Kidney (tissue), 11 donors: ENCODE results near the gene WASHC2C. TPM values are rescaled to one million over a fixed set of nuclear protein-coding genes. Genes with fewer than 3 reads are reported as not detected.
"Not testable (repeated sequence)": the region's sequence is repeated elsewhere in the genome, so short reads cannot be mapped to it uniquely, and the experiment has no call there.

Experiments
- DNase-seq, 5 donors: peaks; one replicate each; pipeline ENCODE4 v3.0.0-alpha.2; 2013 to 2020
- FAIRE-seq: peaks from 2 replicates; lab custom pipeline; 2012; peaks lifted over from hg19 to GRCh38; lab: Jason Lieb, UNC
- H3K27ac ChIP-seq, 2 donors: one replicate each; pipeline ENCODE4 v1.7.0; 2013; ENCODE audit warnings: low read depth in 2 of 2, low read length in 2 of 2, inconsistent platforms in 1 of 2
- H3K27me3 ChIP-seq: one replicate; pipeline ENCODE4 v1.7.1; 2013; ENCODE audit warnings: low read length, inconsistent platforms; ENCODE audit not compliant: control insufficient read depth, insufficient read depth
- H3K36me3 ChIP-seq, 3 donors: one replicate each; pipeline versions ENCODE4 v1.7.0 to v1.7.1; 2013; ENCODE audit warnings: low read length in 3 of 3, control low read depth in 1 of 3, inconsistent platforms in 1 of 3; ENCODE audit not compliant: insufficient read depth in 3 of 3, control insufficient read depth in 2 of 3
- H3K4me1 ChIP-seq, 3 donors: one replicate each; pipeline versions ENCODE4 v1.7.0 to v1.7.1; 2013; ENCODE audit warnings: low read length in 3 of 3, inconsistent platforms in 1 of 3, low read depth in 1 of 3; ENCODE audit not compliant: control insufficient read depth in 2 of 3, insufficient read depth in 2 of 3
- H3K4me3 ChIP-seq, 3 donors: one replicate each; pipeline versions ENCODE4 v1.7.0 to v1.8.1; 2013; ENCODE audit warnings: low read length in 3 of 3, control low read depth in 1 of 3, inconsistent platforms in 1 of 3
- H3K9ac ChIP-seq, 3 donors: one replicate each; pipeline versions ENCODE4 v1.7.0 to v1.7.1; 2013; ENCODE audit warnings: low read length in 3 of 3, control low read depth in 1 of 3, inconsistent platforms in 1 of 3
- H3K9me3 ChIP-seq, 3 donors: one replicate each; pipeline versions ENCODE4 v1.7.0 to v1.7.1; 2013; ENCODE audit warnings: low read length in 3 of 3, control low read depth in 1 of 3, inconsistent platforms in 1 of 3; ENCODE audit not compliant: control insufficient read depth in 2 of 3, insufficient read depth in 1 of 3
- intact Hi-C: fragments of 100-400 bp; cut with DNase I; formaldehyde crosslinking; loops from one replicate; pipeline ENCODE4 v1.11.1; 2022
- polyA plus RNA-seq: library from polyadenylated mRNA; stranded (reverse); fragments of 350-450 nt; fragmentation: Illumina TruSeq; extraction: RNeasy Lipid Tissue Mini Kit (QIAGEN cat#74804); gene quantifications from one replicate; pipeline ENCODE4 v1.2.3, GENCODE V29; 2014; ENCODE audit warnings: low read depth, low replicate concordance; ENCODE audit not compliant: insufficient read depth
- total RNA-seq: library from RNA; stranded (reverse); fragmentation: NEBNext Ultra II Directional; extraction: Animal tissue kit (Norgen Biotek cat#: 25700); gene quantifications from one replicate; pipeline ENCODE4 v1.2.1, GENCODE V29; 2021
- donor health status: control.
- donor health status: control.
- donor health status: DM: yes; HTN: yes; CAD: no.
- donor health status: Normal renal cell carcinoma (clear cell type).

Gene WASHC2C
- total and polyA plus RNA-seq, 2 donors from 2014 or later = 17.4 to 47.0 TPM

DNA sequence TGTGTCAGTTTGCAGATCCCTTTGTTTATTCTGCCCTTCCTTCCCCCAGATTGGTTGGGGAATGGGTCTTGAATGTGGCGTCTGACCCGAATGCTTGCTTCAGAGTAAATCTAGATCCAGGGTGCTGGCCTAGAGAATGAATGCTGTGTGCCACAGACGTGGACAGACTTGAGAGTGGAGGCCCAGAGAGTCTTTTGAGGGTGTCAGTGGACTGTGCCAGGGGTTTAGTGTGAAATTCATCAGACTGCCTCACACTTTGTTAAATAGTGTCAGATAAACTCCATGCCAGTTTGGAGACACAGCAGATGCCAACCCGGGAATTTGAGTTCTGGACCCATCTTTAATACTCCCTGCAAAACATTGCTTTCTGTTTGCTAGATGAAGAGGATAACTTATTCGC lies 25.1 kb downstream of the WASHC2C start:
- H3K36me3 ChIP-seq, intact Hi-C loops, H3K9ac ChIP-seq, H3K9me3 ChIP-seq, H3K27me3 ChIP-seq, H3K4me1 ChIP-seq, H3K4me3 ChIP-seq, DNase-seq, H3K27ac ChIP-seq, FAIRE-seq: not testable (repeated sequence)

GRCh38 chr10:45753979-45754495 lies 27.0 kb downstream of the WASHC2C start:
- H3K36me3 ChIP-seq, H3K9me3 ChIP-seq, H3K4me3 ChIP-seq, H3K27me3 ChIP-seq, H3K9ac ChIP-seq, DNase-seq, H3K27ac ChIP-seq, intact Hi-C loops, FAIRE-seq, H3K4me1 ChIP-seq: not testable (repeated sequence)

GRCh38 chr10:45755083-45755482 lies 28.0 kb downstream of the WASHC2C start:
- FAIRE-seq, H3K9me3 ChIP-seq, H3K36me3 ChIP-seq, H3K4me3 ChIP-seq, H3K4me1 ChIP-seq, intact Hi-C loops, H3K9ac ChIP-seq, H3K27ac ChIP-seq, H3K27me3 ChIP-seq, DNase-seq: not testable (repeated sequence)

- intact Hi-C loops, H3K36me3 ChIP-seq: not testable (repeated sequence)
These were observed 29.0 kb downstream of the WASHC2C start for GRCh38 chr10:45756065-45756464.

DNA sequence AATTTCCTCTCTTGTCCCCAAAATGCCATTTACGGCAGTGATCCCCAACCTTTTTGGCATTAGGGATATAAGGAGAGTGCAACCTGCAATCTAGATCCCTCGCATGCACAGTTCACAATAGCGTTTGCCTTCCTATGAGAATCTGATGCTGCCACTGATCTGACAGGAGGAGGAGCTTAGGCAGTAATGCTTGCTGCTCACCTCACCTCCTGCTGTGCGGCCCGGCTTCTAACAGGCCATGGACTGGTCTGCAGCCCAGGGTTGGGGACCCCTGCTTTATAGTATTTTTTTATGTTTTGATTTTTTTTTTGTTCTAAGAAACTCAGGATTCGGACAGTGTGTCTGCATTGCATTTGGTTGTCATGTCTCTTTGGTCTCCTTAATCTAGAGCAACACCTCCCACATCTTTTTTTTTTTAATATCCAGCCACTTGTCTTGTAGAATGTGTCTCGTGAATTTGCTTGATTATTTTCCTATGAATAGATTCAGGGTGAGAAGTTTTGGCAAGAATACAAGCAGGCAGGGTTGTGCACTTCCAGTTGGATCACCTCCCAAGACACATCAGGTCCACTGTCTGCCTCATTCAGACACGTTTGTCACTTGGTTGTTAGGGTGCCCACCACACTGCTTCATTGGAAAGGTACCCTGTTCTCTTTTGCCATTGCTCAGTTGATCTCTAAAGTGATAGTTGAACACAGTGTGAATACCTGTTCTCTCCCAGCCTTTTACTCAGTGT lies 30.8 kb downstream of the WASHC2C start:
- DNase-seq, H3K4me1 ChIP-seq, intact Hi-C loops, H3K4me3 ChIP-seq, H3K9ac ChIP-seq, H3K27ac ChIP-seq, H3K27me3 ChIP-seq, H3K9me3 ChIP-seq, FAIRE-seq, H3K36me3 ChIP-seq: not testable (repeated sequence)

More at GRCh38 chr10:45756065-45756464, 29.0 kb downstream of the WASHC2C start:
- not testable (repeated sequence) for FAIRE-seq, H3K9me3 ChIP-seq, H3K27ac ChIP-seq, H3K4me1 ChIP-seq, H3K4me3 ChIP-seq, DNase-seq, H3K27me3 ChIP-seq, H3K9ac ChIP-seq

DNA sequence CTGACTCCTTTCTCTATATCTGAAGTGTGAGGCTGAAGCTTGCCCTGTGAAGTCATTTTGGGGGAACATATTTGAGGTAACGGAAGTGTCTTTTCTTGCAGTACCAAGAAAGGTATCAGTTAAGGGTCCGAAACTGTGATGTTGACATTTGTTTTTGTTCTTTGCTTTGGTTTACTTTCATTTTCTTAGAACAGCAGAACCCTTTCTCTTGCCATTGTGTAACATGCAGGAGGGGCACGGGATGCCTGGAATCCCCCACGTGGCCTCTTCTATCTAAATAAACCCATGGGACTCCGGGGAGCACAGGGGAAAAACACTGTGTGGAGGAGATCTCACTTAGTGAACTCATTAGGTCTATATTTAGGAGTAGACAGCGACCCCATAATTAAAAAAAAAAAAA lies 34.6 kb downstream of the WASHC2C start:
- DNase-seq, H3K27ac ChIP-seq, H3K4me3 ChIP-seq, H3K9me3 ChIP-seq, H3K9ac ChIP-seq, FAIRE-seq, H3K4me1 ChIP-seq, H3K27me3 ChIP-seq, H3K36me3 ChIP-seq, intact Hi-C loops: not testable (repeated sequence)

DNA sequence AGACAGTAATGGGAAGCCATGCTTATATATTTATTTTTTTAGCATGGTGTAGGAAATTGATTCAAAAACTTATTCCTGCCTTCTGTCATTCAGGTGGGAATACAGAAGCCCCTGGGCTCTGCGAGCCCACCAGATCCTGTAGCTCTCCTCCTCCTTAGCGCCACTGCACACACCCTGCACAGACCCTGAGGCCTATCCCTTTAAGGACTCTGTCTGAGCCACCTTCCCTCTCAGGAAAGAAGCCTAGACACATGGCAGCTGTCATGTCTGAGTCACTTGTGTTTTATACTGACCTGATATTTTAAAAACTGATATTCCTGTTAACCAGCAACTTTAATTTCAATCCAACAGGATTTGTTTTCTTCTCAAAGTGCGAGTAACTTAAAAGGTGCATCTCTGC lies 36.0 kb downstream of the WASHC2C start:
- H3K4me1 ChIP-seq, FAIRE-seq, H3K27ac ChIP-seq, H3K4me3 ChIP-seq, DNase-seq, H3K9ac ChIP-seq, intact Hi-C loops, H3K36me3 ChIP-seq, H3K27me3 ChIP-seq, H3K9me3 ChIP-seq: not testable (repeated sequence)

DNA sequence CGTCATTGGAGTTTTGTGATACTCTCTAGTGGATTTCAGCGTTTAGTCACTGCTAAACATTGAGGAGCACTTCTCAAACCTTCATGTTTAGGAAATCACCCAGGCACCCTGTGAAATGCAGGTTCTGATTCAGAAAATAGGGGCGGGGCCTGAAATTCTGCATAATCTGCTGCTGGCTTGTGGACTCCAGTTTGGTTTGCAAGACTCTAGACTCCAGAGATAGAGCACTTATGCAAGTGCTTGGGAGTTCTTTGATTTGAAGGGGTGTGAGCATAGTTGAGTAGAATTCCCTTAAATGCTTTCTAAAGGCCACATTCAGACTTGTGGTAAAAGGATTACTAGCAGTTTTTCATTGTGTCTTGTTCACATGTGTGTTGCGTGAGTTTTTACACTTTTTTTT lies 41.3 kb downstream of the WASHC2C start:
- H3K27ac ChIP-seq, FAIRE-seq, H3K27me3 ChIP-seq, H3K4me3 ChIP-seq, DNase-seq, H3K9me3 ChIP-seq, H3K4me1 ChIP-seq, H3K9ac ChIP-seq, H3K36me3 ChIP-seq, intact Hi-C loops: not testable (repeated sequence)
